CD4-positive, alpha-beta T cell treated with Interleukin-17A for 4 hours (primary cell): ENCODE data around the gene PUM1.
"Not testable (repeated sequence)": the region's sequence is repeated elsewhere in the genome, so short reads cannot be mapped to it uniquely, and the experiment has no call there.

Experiments used
- DNase-seq: peaks from one replicate; pipeline ENCODE4 v3.0.0-alpha.2; 2020; ENCODE audit warnings: mixed read lengths

The PUM1 gene

DNA sequence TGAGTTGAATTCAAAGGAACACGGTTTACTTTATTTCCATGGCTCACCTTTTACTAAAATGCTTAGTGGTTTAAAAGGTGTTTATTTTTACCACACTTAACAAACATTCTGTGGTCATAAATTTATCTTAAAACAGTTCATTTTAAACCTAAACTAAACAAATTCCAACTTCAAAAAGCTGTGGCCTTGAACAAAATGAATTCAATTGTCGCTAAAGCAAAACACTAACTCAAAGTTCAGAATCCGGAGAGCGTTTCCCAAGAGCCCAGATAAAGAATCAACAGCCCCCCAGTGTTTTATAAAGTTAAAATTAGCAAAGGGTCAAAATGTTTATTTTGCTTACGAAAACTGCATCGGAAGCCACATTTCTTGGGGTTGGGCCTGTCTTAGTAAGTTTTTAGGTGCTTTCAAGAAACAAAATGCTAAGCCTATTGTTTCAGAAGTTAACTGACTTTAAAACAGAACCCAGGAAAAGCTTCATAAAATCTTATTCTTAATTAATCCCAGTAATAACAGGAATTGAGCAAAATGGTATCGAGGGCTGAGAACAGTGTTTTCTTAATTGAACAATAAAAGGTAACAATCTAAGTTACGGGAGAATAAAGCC, 1.3 kb downstream of the PUM1 start:
- no peak for DNase-seq

DNA sequence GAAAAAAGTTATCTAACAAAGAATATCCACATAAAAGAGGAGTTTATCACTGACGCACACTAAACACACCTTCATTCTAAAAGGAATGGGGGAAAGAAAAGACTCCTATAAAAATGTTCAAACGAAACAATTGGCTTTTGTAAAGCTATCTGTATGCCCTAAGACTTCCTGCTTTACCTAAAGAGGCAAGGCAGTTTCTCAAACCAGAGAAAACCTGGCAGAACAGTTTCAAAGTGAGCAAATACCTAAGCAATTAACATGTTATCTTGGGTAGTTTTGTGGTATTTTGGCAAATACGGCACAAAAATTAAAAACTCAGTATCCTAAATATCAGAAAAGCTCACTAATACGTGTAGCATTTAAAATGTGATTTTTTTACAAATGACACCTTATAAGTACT, 1.9 kb downstream of the PUM1 start:
- DNase-seq = no peak

DNA sequence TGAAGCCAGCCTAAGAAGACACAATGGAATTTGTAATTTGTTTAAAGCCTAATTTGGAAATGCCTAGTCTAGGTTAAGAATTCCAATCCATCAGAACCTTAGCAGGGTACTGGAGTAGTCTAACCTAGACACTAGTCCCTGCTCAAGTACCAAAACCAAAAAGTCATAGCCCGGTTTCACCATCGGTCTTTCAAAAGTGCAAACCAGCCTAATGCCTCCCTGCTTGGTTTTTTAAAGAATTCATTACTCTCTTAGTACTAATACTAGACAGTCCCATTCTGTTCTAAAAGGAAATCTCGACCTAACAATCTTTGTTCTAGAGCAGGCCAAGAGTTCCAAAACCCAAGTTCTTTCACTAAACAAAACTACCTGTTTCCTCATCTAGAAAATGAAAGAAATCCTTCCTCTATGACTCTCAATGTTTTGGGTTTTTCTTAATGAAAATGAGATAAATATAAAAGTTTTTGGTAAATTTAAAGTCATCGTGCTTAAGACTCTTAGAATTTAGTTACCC, 2.6 kb downstream of the PUM1 start:
- no peak for DNase-seq

DNA sequence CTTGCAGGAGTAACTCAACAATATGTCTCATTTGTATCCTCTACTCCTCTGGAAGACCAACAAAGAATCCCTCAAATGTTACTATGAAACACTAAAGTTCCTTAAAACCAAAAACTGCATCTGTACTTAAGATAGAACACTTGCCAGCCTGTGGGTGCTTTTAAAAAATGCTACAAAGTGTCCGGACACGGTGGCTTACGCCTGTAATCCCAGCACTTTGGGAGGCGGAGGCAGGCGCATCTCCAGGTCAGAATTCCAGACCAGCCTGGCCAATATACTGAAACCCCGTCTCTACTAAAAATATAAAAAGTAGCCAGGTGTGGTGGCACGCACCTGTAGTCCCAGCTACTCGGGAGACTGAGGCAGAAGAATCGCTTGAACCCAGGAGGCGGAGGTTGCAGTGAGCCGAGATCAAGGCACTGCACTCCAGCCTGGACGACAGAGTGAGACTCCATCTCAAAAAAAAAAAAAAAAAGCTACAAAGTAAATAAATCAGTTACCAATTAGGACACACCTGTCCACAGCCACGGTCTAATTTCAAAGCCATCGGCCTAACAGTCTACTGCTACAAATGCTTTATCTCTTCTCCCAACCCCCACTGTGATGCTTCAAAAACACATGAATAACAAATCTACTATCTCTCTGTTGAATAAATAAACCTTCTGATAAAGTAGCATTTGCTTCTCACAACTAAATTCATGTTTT, 3.2 kb downstream of the PUM1 start:
- not testable (repeated sequence) for DNase-seq

DNA sequence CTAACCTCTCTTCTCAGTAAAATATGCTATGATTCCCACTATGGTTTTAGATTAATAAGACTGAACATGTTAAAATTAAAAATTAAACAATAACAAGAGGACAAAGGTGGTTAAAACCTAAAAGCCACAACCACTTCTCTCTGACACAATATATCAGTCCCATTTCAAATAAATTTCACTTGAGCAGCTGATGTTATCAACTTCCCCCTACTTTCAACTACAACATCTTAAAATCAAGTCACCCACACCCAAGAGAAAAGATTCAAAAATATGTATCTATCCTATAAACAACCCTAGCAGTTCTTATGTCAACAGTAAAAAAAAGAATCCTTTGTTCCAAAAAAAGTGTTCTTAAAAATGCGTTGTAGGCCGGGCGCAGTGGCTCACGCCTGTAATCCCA, 7.5 kb downstream of the PUM1 start:
- no peak for DNase-seq

DNA sequence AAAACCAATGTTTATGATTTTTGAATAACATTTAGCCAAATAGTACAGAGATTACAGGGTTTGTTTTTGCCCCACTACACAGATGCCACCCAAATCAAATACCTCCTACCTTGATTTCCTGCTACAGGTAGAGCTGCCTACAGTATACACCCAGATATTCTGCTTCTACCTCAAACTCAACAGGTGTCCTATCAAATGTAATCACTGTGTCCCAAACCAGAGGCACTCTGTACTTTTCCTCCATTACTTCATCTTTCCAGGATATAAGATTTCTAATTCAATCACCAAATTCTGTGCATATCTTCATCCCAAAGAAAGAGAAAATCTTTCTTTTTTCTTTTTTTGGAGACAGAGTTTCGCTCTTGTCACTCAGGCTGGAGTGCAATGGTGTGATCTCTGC, 9.6 kb downstream of the PUM1 start:
- no peak for DNase-seq

DNA sequence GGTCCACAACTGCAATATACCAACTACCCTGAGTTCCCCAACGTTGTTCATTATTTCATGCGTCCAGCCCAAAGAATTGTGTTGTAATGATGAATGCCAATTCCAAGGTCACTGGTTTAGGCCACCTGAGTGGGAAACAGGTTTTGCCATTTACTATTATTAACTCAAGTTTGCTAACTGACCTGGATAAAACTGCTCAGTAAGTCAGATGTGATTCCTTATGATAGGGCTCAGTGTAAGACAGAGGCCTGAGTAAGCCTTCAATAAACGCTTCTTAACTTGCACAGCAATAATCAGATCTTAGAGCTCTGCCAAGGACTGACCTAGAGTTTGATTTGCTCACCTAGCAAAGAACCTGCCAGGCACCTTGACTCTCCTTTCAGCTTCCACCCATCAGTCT, 10.0 kb downstream of the PUM1 start:
- DNase-seq = no peak

DNA sequence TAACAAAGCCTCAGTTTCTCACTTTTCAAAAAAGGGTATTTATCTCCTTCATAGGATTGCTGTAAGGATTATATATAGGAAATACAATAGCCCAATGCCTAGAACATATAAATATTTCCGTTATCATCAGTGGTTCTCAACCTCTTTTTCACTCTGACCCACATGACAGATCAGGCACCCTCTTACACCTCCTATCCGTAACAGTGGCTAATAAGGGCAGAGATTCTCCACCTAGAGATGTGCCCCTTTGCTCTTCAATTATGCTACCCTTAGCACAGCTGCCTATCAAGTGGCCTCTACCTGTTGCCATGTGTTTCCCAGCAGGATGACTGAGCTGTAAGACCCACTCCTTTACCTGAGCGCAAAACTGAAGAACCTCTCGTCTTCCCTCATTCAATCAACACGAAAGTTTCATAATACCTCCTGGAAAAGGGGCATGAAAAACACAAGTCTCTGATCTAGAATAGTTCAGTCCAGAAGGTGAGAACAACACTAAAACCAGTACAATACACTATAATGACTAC, 10.5 kb downstream of the PUM1 start:
- no peak for DNase-seq

DNA sequence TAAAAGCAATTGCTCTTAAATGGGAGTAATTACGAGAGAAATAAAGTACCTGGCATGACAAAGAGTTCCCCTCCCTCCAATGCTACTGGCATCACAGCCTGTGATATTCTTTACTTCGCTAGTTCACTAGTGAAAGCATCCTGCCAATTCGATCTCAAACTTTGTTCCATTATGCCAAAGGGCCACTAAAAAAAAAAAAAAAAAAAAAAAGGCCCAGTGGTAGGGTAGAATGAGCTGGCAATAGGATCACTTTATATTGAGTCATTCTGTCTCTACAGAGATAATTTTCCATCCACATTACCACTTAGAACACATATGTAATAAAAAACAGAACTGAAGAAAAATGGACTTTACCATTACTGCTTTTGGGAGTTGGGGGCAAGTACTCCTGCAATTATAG, 11.2 kb downstream of the PUM1 start:
- DNase-seq = no peak

DNA sequence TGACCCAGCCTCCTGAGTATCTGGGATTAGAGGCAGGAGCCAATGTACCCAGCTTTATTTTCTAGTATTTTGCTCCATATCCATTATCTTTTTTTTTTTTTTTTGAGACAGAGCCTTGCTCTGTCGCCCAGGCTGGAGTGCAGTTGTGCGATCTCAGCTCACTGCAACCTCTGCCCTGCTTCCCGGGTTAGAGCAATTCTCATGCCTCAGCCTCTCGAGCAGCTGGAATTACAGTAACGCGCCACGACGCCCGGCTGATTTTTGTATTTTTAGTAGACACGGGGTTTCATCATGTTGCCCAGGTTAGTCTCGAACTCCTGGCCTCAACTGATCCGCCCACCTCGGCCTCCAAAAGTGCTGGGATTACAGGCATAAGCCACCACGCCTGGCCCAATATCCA, 12.9 kb downstream of the PUM1 start:
- DNase-seq = not testable (repeated sequence)

DNA sequence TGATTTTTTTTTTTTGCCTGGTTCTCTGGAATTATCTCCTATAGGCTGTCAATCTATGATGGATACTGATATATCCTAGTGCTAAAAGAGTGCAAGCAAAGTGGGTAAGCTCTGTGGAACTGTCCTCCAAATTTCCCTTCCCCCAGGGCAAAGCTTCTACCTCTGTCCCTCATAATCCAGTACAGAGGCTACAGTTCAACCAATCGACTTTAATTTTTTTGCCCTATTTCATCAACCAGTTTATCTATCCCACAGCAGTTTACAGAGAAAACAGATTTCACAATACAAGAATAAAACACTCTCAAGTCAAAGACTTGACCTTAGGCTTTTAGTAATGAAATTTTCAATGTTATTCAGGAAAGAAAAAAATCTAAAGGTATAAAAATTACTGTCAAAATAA, 13.9 kb downstream of the PUM1 start:
- no peak for DNase-seq

DNA sequence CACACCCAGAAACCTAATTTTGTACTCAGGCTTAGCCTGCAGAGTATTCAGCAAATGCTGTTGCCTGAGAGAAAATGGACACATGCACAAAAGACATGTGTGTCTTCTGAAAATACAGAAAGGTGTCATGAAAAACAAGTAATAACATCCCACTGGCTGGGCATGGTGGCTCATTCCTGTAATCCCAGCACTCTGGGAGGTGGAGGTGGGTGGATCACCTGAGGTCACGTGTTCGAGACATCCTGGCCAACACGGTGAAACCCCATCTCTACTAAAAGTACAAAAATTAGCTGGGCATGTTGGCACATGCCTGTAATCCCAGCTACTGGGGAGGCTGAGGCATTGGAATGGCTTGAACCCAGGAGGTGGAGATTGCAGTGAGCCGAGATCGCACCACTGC, 18.0 kb downstream of the PUM1 start:
- DNase-seq = not testable (repeated sequence)

DNA sequence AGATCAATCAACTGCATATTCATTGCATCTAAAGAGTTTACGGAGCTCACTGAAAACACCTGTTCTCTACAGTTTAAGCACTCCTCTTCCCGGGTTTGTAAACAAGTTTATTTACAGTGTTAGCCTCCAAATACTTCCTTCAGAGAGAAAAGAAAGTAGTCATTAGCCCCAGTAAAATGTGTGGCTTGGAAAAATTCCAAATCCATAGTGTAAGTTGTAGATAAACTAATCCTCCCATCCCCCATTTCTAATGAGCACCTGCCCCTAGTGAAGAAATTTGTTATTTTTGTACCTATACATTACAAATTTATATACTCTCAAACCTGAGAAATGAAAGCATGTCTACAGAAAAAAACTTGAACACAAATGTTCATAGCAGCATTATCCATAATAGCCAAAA, 21.9 kb downstream of the PUM1 start:
- no peak for DNase-seq

DNA sequence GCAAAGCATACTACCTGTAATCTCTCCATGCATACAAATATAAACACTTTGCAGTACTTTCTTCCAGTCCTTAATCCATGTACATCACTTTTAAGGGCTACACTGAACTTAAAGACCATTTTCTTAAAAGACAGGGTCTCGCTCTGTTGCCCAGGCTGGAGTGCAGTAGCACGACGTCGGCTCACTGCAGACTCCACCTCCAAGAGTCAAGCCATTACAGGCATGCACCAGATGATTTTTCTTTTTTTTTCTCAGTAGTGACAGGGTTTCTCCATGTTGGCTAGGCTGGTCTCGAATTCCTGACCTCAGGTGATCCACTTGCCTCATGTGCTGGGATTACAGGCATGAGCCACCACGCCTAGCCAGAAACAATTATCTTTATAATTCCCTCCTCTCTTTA, 22.9 kb downstream of the PUM1 start:
- no peak for DNase-seq

DNA sequence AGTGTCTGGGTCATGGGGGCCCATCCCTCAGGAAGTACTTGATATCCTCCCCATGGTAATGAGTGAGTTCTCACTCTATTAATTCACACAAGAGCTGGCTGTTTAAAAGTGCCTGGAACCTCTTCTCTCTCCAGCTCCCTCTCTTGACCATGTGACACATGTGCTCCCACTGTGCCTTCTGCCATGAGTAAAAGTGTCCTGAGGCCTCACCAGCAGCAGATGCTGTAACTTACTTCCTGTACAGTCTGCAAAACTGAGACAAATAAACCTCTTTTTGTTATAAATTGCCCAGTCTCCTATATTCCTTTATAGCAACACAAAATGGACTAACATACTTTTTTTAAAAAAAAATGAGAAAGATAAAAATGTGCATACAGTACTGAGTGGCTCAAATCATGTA, 24.0 kb downstream of the PUM1 start:
- DNase-seq = no peak

DNA sequence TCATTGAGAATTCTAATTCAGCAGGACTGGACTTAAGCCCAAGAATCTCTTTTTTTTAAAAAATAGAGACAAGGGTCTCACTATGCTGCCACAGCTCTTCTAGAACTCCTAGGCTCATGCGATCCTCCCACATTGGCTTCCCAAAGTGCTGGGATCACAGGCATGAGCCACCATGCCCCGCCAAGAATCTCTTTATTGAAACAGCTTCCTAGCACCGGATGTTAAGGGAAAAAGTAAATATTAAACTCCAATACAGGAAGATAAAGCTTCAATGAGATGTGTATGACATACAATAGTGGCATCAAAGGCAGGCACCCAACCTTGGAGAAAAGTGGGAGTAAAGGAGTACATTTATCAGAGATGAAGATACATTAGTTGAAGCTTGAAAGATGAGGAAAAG, 25.5 kb downstream of the PUM1 start:
- no peak for DNase-seq

DNA sequence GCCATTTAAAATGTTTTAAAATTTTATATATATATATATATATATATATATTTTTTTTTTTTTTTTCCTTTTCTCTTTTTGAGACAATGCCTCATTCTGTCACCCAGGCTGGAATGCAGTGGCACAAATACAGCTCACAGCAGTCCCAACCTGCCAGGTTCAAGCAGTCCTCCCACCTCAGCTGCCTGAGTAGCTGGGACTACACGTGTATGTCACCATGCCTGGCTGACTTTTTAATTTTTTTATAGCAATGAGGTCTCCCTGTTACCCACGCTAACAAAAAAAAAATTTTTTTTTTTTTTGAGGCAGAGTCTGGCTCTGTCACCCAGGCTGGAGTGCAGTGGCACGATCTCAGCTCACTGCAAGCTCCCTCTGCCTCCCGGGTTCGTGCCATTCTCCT, 26.6 kb downstream of the PUM1 start:
- DNase-seq = not testable (repeated sequence)

DNA sequence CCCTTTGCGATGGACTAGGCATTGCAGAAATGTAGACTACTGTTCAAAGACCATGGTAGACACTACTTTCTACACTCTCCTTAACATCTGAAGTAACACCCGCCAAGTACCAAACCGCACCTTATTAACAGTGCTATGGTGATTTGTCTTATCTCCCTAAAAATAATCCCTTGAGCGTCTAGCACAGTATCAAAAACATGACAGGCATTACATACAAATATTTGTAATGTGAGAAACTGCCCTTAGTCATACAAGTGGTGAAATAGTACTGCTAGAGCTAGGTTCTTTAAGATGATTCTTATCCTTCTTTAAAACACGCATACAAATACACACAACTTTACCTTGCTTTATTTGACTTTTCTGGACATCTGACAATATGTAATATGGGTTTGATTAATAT, 27.2 kb downstream of the PUM1 start:
- DNase-seq = no peak

DNA sequence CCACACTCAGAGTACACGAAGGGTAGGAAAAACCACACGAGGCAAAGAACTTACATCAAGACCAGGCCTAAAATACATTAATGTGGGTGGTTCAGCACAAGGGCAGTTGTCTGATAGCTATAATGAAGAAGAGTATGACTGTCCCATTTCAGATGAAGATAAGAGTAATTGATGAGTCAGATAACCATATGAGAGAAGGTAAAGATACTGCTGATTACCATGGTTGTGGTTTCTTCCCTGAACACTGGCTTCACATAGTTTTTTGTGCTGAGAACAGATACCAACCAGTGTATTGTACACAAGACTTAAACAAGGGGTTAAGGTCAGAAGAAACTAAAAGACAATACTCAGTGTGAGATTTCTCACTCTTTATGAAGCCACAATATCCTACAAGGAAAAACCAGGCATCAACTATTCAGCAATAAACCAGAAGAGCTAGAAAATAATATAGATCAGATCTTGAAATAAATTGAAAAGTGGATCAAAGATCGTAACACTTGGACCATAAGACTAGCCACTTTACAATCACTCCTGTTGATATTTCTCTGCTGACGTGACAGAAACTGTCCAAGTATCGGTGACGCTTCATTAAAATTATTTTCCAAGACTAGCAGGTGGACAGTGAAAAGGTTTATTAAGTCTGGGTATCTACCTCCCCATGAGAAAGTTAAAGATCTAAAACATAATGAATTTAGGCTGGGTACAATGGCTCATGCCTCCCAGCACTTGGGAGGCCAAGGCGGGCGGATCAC, 28.6 kb downstream of the PUM1 start:
- no peak for DNase-seq

DNA sequence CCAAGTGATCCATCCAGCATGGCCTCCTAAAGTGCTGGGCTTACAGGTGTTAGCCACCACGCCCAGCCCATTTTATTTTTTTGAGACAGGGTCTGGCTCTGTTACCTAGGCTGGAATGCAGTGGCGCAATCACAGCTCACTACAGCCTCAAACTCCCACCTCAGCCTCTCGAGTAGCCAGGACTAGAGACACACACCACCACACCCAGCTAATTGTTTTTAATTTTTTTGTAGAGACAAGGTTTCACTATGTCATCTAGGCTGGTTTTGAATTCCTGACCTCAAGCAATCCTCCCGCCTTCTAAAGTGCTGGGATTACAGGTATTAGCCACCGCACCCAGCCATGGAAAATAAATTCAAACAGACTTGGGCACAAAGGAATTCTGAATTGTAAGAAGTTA, 31.9 kb downstream of the PUM1 start:
- DNase-seq = no peak

DNA sequence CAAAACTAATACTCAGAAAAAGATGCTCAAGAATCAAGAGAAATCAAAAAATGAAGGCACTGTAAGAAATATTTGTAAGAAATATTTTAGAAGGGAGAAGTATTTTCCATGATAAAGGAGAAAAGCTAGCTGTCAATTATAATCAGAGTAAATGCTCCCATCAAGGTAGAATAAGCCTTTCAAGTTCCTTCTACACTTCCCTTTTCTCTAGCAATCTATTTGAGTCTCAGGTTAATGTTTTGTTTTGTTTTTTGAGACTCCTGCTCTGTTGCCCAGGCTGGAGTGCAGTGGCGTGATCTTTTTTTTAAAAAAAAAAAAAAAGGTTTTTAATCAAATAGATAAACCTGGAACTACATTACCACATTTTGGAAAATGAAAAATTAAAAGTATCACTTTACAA, 33.3 kb downstream of the PUM1 start:
- no peak for DNase-seq

DNA sequence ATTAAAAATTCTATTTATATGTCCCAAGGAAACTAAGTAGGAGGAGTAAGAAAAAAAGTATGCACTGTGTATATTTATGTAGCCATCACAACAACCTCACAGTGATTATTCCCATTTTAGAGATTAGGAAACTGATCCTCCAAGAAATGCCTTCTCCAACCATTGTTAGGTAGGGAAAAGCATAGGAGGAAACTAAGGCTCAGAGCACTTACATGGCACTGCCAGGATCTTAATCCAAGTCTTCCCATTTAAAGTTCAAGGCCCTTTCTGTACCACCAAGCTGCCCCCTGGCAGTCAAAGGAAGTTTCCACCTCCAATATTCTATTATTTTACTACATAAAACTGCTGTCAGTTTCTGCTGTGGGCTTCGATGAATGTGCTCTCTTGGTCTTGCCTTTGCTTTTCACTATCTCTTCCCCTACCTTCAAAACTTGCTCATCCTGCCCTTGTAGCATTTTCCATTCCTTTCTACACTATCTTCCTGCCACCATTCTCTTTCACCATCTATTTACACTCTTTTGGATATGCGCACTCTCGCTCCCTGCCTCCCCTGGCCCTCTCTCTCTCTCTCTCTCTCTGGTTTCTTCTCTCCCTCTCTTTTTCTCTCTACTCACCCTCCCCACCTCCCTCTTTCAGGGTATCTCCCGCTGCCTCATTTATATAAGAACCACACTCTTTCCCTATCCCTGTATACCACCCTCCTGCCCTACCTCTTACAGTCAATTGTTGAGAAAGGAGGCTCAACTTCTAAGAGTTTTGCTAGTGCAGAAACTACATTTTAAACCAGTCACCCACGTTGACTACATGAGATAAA, 34.0 kb downstream of the PUM1 start:
- DNase-seq = no peak

DNA sequence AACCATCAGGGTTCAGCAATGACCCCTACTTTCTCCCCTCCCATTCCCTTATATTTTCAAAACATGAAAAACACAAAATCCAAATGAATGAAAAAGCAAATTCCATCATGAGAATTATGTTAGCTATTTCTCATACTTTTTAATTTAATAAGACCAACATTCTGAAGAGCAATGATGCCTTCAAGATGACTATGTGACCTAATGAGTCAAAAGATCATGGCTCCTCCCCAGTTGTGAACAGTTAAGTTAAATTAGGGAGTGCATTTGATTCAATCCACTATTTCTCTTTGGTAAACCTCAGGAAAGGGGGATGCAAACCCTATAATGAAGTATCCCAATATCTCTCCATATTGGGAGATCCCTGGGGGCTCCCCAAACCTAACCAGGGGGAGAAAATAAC, 36.5 kb downstream of the PUM1 start:
- DNase-seq = no peak
